ENCODE data around the gene LRG1. TPM values are rescaled to one million over a fixed set of nuclear protein-coding genes. Genes with fewer than 3 reads are reported as not detected.

LRG1 gene
- total and polyA plus RNA-seq, 4 experiments from 2014 or later, result 0.09 to 0.17 TPM; not detected in 2

DNA sequence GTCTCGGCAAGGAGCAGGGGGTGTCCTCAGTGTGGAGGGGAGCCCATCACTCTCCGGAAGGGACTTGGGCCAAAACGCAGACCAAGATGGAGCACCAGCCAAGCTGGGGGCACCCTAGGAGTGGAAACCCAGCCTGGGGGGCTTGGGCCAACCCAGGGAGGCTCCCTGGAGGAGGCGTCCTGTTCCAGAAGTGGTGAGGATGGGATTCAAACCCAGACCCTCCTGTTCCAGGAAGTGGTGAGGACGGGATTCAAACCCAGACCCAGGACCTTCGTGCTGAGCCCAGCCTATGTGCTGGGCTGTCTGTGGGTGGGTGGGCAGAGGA, 20.7 kb downstream of the LRG1 start:
- CTCF ChIA-PET (ENCODE audit: partially characterized antibody), result no interaction called here
- no peaks in the 10 kb centered on the region for H3K36me3 Mint-ChIP-seq
- no peaks in the 10 kb centered on the region for H3K9me3 ChIP-seq (ENCODE audit: control insufficient read depth in 1 of 2, low read length in 2 of 2)
- peaks cover 0 to 2% (median 0%) of the 10 kb centered on the region in 8 donors for H3K9me3 Mint-ChIP-seq
- H3K27me3 Mint-ChIP-seq, result peaks cover 6 to 7% of the 10 kb centered on the region in 2 donors
- no peaks in the 10 kb centered on the region for H3K4me1 ChIP-seq (ENCODE audit: insufficient read depth, low read length)
- POLR2A ChIA-PET (ENCODE audit: partially characterized antibody), result no interaction called here
- H3K27me3 ChIP-seq (ENCODE audit: insufficient read depth, low read length), result no peaks in the 10 kb centered on the region
- H3K4me3 Mint-ChIP-seq, result no peak overlapping the region
- no peak overlapping the region for H3K27ac Mint-ChIP-seq
- no peak overlapping the region for H3K27ac ChIP-seq (ENCODE audit: low read depth, low read length)
- intact Hi-C loops (cut with micrococcal nuclease), result no loop called here
- H3K36me3 ChIP-seq (ENCODE audit: insufficient read depth, low read length), result no peaks in the 10 kb centered on the region
- H3K4me3 ChIP-seq (ENCODE audit: low read length in 2 of 2), result no peak overlapping the region
- DNase-seq, result no peak
- no peaks in the 10 kb centered on the region for H3K4me1 Mint-ChIP-seq

- CTCF ChIA-PET (ENCODE audit: partially characterized antibody), result no interaction called here
- intact Hi-C loops (cut with micrococcal nuclease), result no loop called here
- H3K27ac Mint-ChIP-seq, result no peak within 1 kb of the TSS
- H3K9me3 Mint-ChIP-seq, result peaks cover 0 to 2% (median 0%) of the 10 kb centered on the region in 8 donors
- Histone ChIP-seq H3K9me3 (ENCODE audit: control insufficient read depth in 1 of 2, low read length in 2 of 2) (no peaks in the 10 kb centered on the region), H3K27ac (ENCODE audit: low read depth, low read length) (no peak within 1 kb of the TSS), H3K4me1 (ENCODE audit: insufficient read depth, low read length) (no peaks in the 10 kb centered on the region), H3K27me3 (ENCODE audit: insufficient read depth, low read length) (no peaks in the 10 kb centered on the region), H3K4me3 (ENCODE audit: low read length in 2 of 2) (no peak within 1 kb of the TSS), H3K36me3 (ENCODE audit: insufficient read depth, low read length) (no peaks in the 10 kb centered on the region)
- peaks cover 6 to 7% of the 10 kb centered on the region in 2 donors for H3K27me3 Mint-ChIP-seq
- H3K36me3 Mint-ChIP-seq, result no peaks in the 10 kb centered on the region
- no peak for DNase-seq
- H3K4me3 Mint-ChIP-seq, result no peak within 1 kb of the TSS
- no peaks in the 10 kb centered on the region for H3K4me1 Mint-ChIP-seq
- POLR2A ChIA-PET (ENCODE audit: partially characterized antibody), result no interaction called here
Observed at GRCh38 chr19:4518345-4519171, 21.3 kb downstream of the LRG1 start, which contains the start of gene PLIN4. Gene PLIN4, minus strand, starts transcription at chr19:4518486. Its CDS starts 214 bp downstream, at chr19:4518272.

- Mint-ChIP-seq H3K27ac (no peak overlapping the region), H3K4me3 (no peak overlapping the region), H3K4me1 (no peaks in the 10 kb centered on the region), H3K27me3 (peaks cover 6 to 7% of the 10 kb centered on the region in 2 donors), H3K9me3 (peaks cover 0 to 2% (median 0%) of the 10 kb centered on the region in 8 donors), H3K36me3 (no peaks in the 10 kb centered on the region)
- no peaks in the 10 kb centered on the region for H3K4me1 ChIP-seq (ENCODE audit: insufficient read depth, low read length)
- ChIA-PET POLR2A (ENCODE audit: partially characterized antibody) (no interaction called here), CTCF (ENCODE audit: partially characterized antibody) (no interaction called here)
- H3K36me3 ChIP-seq (ENCODE audit: insufficient read depth, low read length), result no peaks in the 10 kb centered on the region
- intact Hi-C loops (cut with micrococcal nuclease), result no loop called here
- DNase-seq, result no peak
- no peaks in the 10 kb centered on the region for H3K27me3 ChIP-seq (ENCODE audit: insufficient read depth, low read length)
- H3K9me3 ChIP-seq (ENCODE audit: control insufficient read depth in 1 of 2, low read length in 2 of 2), result no peaks in the 10 kb centered on the region
- H3K27ac ChIP-seq (ENCODE audit: low read depth, low read length), result no peak overlapping the region
- H3K4me3 ChIP-seq (ENCODE audit: low read length in 2 of 2), result no peak overlapping the region
Observed at GRCh38 chr19:4517451-4518057, 22.3 kb downstream of the LRG1 start.

DNA sequence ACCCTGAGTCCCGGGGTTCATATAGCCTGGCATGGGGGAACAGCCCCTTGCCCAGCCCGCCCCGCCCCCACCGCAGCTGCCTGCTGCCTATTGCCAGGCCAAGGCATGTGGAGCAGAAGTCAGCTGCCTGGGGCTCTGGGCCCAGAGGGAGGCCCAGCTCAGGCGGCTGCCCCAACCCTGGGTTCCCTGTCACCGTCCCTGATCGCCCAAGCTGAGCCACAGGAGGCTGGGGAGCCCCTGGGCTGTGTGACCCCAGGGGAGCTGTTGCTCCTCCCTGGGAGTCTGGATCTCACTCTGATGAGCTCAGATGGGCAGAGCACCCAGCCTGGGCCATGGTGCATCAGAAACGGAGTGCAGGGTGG, 22.9 kb downstream of the LRG1 start:
- DNase-seq, result no peak
- Histone ChIP-seq H3K36me3 (ENCODE audit: insufficient read depth, low read length) (no peaks in the 10 kb centered on the region), H3K27me3 (ENCODE audit: insufficient read depth, low read length) (no peaks in the 10 kb centered on the region), H3K4me1 (ENCODE audit: insufficient read depth, low read length) (no peaks in the 10 kb centered on the region), H3K9me3 (ENCODE audit: control insufficient read depth in 1 of 2, low read length in 2 of 2) (no peaks in the 10 kb centered on the region), H3K27ac (ENCODE audit: low read depth, low read length) (no peak overlapping the region), H3K4me3 (ENCODE audit: low read length in 2 of 2) (no peak overlapping the region)
- POLR2A ChIA-PET (ENCODE audit: partially characterized antibody), result no interaction called here
- CTCF ChIA-PET (ENCODE audit: partially characterized antibody), result no interaction called here
- Mint-ChIP-seq H3K9me3 (peaks cover 0 to 2% (median 0%) of the 10 kb centered on the region in 8 donors), H3K27me3 (peaks cover 6 to 7% of the 10 kb centered on the region in 2 donors), H3K4me3 (no peak overlapping the region), H3K27ac (no peak overlapping the region), H3K4me1 (no peaks in the 10 kb centered on the region), H3K36me3 (no peaks in the 10 kb centered on the region)
- intact Hi-C loops (cut with micrococcal nuclease), result no loop called here

DNA sequence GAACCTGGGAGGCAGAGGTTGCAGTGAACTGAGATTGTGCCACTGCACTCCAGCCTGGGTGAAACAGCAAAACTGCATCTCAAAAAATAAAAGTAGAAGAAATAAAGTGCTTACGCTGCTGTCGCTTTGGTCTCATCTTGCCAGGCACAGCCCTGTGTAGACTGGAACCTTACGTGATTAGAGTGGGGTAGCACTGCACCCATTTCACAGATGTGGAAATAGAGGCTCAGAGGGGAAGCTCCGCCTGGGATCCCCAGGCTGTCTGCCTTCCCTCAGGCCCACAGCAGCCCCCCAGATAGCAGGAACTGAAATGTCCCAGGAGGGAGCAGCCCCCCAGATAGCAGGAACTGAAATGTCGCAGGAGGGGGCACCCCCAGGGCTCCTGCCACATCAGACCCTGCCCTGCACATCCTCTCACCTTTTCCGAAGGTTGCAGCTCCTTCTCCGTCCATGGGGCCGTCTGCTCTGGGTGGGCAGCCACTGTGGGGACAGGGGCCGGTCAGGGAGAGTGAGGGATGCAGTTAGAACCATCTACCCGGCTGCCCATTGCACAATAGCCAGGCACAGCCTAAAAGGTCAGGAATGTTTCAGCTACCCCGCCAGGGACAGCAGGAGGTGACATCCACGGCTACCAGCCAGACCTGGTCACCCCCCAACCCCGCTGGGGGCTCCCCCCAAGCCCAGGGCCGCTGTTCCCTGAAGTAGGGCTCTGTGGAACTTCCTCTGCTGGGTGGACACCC, 23.5 kb downstream of the LRG1 start:
- H3K4me1 Mint-ChIP-seq, result no peaks in the 10 kb centered on the region
- no peak overlapping the region for H3K27ac Mint-ChIP-seq
- CTCF ChIA-PET (ENCODE audit: partially characterized antibody), result interaction anchor here (0.6 kb wide), 1 partner anchor 1268 kb away, joined by 3 read pairs; no protein-coding TSS in a partner anchor
- no peaks in the 10 kb centered on the region for H3K9me3 Mint-ChIP-seq
- H3K27me3 Mint-ChIP-seq, result peaks cover 4 to 6% of the 10 kb centered on the region in 2 donors
- no peaks in the 10 kb centered on the region for H3K27me3 ChIP-seq (ENCODE audit: insufficient read depth, low read length)
- no peaks in the 10 kb centered on the region for H3K36me3 ChIP-seq (ENCODE audit: insufficient read depth, low read length)
- no peak overlapping the region for H3K27ac ChIP-seq (ENCODE audit: low read depth, low read length)
- no peak overlapping the region for H3K4me3 Mint-ChIP-seq
- H3K4me1 ChIP-seq (ENCODE audit: insufficient read depth, low read length), result no peaks in the 10 kb centered on the region
- no peak overlapping the region for H3K4me3 ChIP-seq (ENCODE audit: low read length in 2 of 2)
- no peak for DNase-seq
- intact Hi-C loops (cut with micrococcal nuclease), result no loop called here
- no peaks in the 10 kb centered on the region for H3K9me3 ChIP-seq (ENCODE audit: control insufficient read depth in 1 of 2, low read length in 2 of 2)
- H3K36me3 Mint-ChIP-seq, result no peaks in the 10 kb centered on the region
- POLR2A ChIA-PET (ENCODE audit: partially characterized antibody), result no interaction called here

DNA sequence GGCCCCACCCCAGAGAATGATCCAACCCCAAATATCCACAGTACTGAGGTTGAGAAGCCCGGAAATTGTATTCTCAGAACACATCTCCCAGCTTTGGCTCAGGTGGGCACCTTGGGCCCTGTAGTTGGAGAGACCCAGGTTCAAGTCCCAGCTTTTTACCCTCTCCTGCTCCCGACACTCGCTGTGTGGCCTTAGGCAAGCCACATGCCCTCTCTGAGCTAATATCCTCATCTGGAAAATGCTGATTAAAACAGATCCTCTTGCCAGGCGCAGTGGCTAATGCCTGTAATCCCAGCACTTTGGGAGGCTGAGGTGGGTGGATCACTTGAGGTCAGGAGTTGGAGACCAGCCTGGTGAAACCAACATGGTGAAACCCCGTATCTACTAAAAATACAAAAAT, 24.1 kb downstream of the LRG1 start:
- H3K4me3 ChIP-seq (ENCODE audit: low read length in 2 of 2), result no peak overlapping the region
- intact Hi-C loops (cut with micrococcal nuclease), result no loop called here
- Mint-ChIP-seq H3K36me3 (no peaks in the 10 kb centered on the region), H3K4me3 (no peak overlapping the region), H3K4me1 (no peaks in the 10 kb centered on the region), H3K27ac (no peak overlapping the region), H3K27me3 (peaks cover 0 to 4% of the 10 kb centered on the region in 2 donors), H3K9me3 (no peaks in the 10 kb centered on the region)
- H3K36me3 ChIP-seq (ENCODE audit: insufficient read depth, low read length), result no peaks in the 10 kb centered on the region
- ChIA-PET POLR2A (ENCODE audit: partially characterized antibody) (no interaction called here), CTCF (ENCODE audit: partially characterized antibody) (no interaction called here)
- H3K27ac ChIP-seq (ENCODE audit: low read depth, low read length), result no peak overlapping the region
- no peaks in the 10 kb centered on the region for H3K27me3 ChIP-seq (ENCODE audit: insufficient read depth, low read length)
- no peak for DNase-seq
- no peaks in the 10 kb centered on the region for H3K9me3 ChIP-seq (ENCODE audit: control insufficient read depth in 1 of 2, low read length in 2 of 2)
- H3K4me1 ChIP-seq (ENCODE audit: insufficient read depth, low read length), result no peaks in the 10 kb centered on the region

DNA sequence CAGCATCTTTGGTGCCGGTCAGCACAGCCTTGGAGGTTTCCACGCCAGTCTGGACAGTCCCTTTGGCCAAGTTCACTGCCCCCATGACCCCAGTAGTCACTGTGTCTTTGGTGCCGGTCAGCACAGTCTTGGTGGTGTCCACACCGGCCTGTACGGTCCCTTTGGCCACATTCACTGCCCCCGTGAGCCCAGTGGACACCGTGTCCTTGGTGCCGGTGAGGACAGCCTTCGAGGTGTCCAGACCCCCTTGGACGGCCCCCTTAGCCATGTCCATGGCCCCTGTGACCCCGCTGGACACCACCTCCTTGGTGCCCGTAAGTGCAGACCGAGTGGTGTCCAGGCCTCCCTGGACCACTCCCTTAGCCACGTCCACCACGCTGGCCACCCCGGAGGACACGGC, 26.6 kb downstream of the LRG1 start:
- no peak for DNase-seq
- Mint-ChIP-seq H3K27ac (no peak overlapping the region), H3K27me3 (no peaks in the 10 kb centered on the region), H3K9me3 (no peaks in the 10 kb centered on the region), H3K4me3 (no peak overlapping the region), H3K4me1 (no peaks in the 10 kb centered on the region), H3K36me3 (no peaks in the 10 kb centered on the region)
- no peak overlapping the region for H3K4me3 ChIP-seq (ENCODE audit: low read length in 2 of 2)
- no peaks in the 10 kb centered on the region for H3K4me1 ChIP-seq (ENCODE audit: insufficient read depth, low read length)
- no peaks in the 10 kb centered on the region for H3K36me3 ChIP-seq (ENCODE audit: insufficient read depth, low read length)
- H3K27ac ChIP-seq (ENCODE audit: low read depth, low read length), result no peak overlapping the region
- no peaks in the 10 kb centered on the region for H3K9me3 ChIP-seq (ENCODE audit: control insufficient read depth in 1 of 2, low read length in 2 of 2)
- intact Hi-C loops (cut with micrococcal nuclease), result no loop called here
- no peaks in the 10 kb centered on the region for H3K27me3 ChIP-seq (ENCODE audit: insufficient read depth, low read length)
- ChIA-PET POLR2A (ENCODE audit: partially characterized antibody) (no interaction called here), CTCF (ENCODE audit: partially characterized antibody) (interaction anchor here (1.0 kb wide), 1 partner anchor 12 kb away, joined by 3 read pairs; no protein-coding TSS in a partner anchor)

All from CD4-positive, alpha-beta memory T cell (primary cell).